Measurements from ENCODE around the gene CDS2.
"Not testable (repeated sequence)": the region's sequence is repeated elsewhere in the genome, so short reads cannot be mapped to it uniquely, and the experiment has no call there.

The CDS2 gene

GRCh38 chr20:5126512-5127203 is at the start of gene CDS2:
CDS2 (plus strand) TSS chr20:5127008; CDS start chr20:5127093, 85 bp downstream.
- peak; percentile 99 for DNase-seq

- no peak for DNase-seq
These were observed 48.9 kb upstream of the CDS2 start for GRCh38 chr20:5077761-5078387.

GRCh38 chr20:5078399-5078958 is 48.3 kb upstream of the CDS2 start:
- no peak for DNase-seq

- DNase-seq, result no peak
These were observed 46.4 kb upstream of the CDS2 start for GRCh38 chr20:5080384-5080877.

- no peak for DNase-seq
These were observed 41.4 kb upstream of the CDS2 start for GRCh38 chr20:5085380-5085779.

- DNase-seq, result no peak
These were observed 38.1 kb upstream of the CDS2 start for GRCh38 chr20:5088688-5089087.

GRCh38 chr20:5090191-5090590 is 36.6 kb upstream of the CDS2 start:
- no peak for DNase-seq

- no peak for DNase-seq
These were observed 34.9 kb upstream of the CDS2 start for GRCh38 chr20:5091902-5092301.

GRCh38 chr20:5092765-5093339 is 34.0 kb upstream of the CDS2 start:
- DNase-seq, result no peak

- no peak for DNase-seq
These were observed 31.4 kb upstream of the CDS2 start for GRCh38 chr20:5095454-5095853.

- DNase-seq, result no peak
These were observed 30.9 kb upstream of the CDS2 start for GRCh38 chr20:5095931-5096330.

GRCh38 chr20:5096463-5096862 is 30.3 kb upstream of the CDS2 start:
- no peak for DNase-seq

GRCh38 chr20:5099009-5099408 is 27.8 kb upstream of the CDS2 start:
- not testable (repeated sequence) for DNase-seq

- not testable (repeated sequence) for DNase-seq
These were observed 26.9 kb upstream of the CDS2 start for GRCh38 chr20:5099909-5100308.

- DNase-seq, result peak; percentile 62
These were observed 26.0 kb upstream of the CDS2 start for GRCh38 chr20:5100684-5101347.

- DNase-seq, result no peak
These were observed 22.3 kb upstream of the CDS2 start for GRCh38 chr20:5104479-5104878.

- no peak for DNase-seq
These were observed 17.5 kb upstream of the CDS2 start for GRCh38 chr20:5109276-5109675.

GRCh38 chr20:5113615-5113986 is 13.2 kb upstream of the CDS2 start:
- no peak for DNase-seq

GRCh38 chr20:5114403-5114802 is 12.4 kb upstream of the CDS2 start:
- no peak for DNase-seq

GRCh38 chr20:5116875-5117274 is 9.9 kb upstream of the CDS2 start:
- DNase-seq, result no peak

- DNase-seq, result peak; percentile 11
These were observed 8.3 kb upstream of the CDS2 start for GRCh38 chr20:5118220-5119142.

GRCh38 chr20:5119143-5119434 is 7.7 kb upstream of the CDS2 start:
- no peak for DNase-seq

All from SHP77 treated with DMSO at 0.1 percent for 48 hours (cell line).